GM21447 (cell line): ENCODE measurements around the gene PARVB.

Experiments used
- ATAC-seq: cut with Tn5 transposase; IDR thresholded peaks from one replicate; pipeline ENCODE4 v1.9.1; 2021; ENCODE audit not compliant: unreplicated experiment

Gene PARVB

GRCh38 chr22:44086271-44087088 lies 62.4 kb downstream of the PARVB start:
- ATAC-seq, result no peak

GRCh38 chr22:44087089-44087430 lies 63.0 kb downstream of the PARVB start:
- ATAC-seq, result no peak

GRCh38 chr22:44088976-44089570 lies 65.0 kb downstream of the PARVB start:
- ATAC-seq, result no peak

- no peak for ATAC-seq
Measured at GRCh38 chr22:44089717-44090570, 65.8 kb downstream of the PARVB start.

- no peak for ATAC-seq
Measured at GRCh38 chr22:44090571-44090905, 66.4 kb downstream of the PARVB start.

- ATAC-seq, result no peak
Measured at GRCh38 chr22:44091021-44091721, 67.1 kb downstream of the PARVB start.

GRCh38 chr22:44091751-44092150 lies 67.6 kb downstream of the PARVB start:
- ATAC-seq, result no peak

- ATAC-seq, result no peak
Measured at GRCh38 chr22:44092636-44093220, 68.6 kb downstream of the PARVB start.

GRCh38 chr22:44093791-44094190 lies 69.7 kb downstream of the PARVB start:
- ATAC-seq, result no peak

GRCh38 chr22:44094751-44095302 lies 70.7 kb downstream of the PARVB start:
- ATAC-seq, result no peak

GRCh38 chr22:44096736-44097135 lies 72.6 kb downstream of the PARVB start:
- no peak for ATAC-seq

- no peak for ATAC-seq
Measured at GRCh38 chr22:44097263-44098020, 73.3 kb downstream of the PARVB start.

- no peak for ATAC-seq
Measured at GRCh38 chr22:44098021-44098739, 74.1 kb downstream of the PARVB start.

- ATAC-seq, result no peak
Measured at GRCh38 chr22:44098966-44099530, 74.9 kb downstream of the PARVB start.

GRCh38 chr22:44099696-44100095 lies 75.6 kb downstream of the PARVB start:
- no peak for ATAC-seq

- no peak for ATAC-seq
Measured at GRCh38 chr22:44100411-44100810, 76.3 kb downstream of the PARVB start.

- ATAC-seq, result no peak
Measured at GRCh38 chr22:44102121-44102520, 78.0 kb downstream of the PARVB start.

GRCh38 chr22:44102856-44103255 lies 78.8 kb downstream of the PARVB start:
- ATAC-seq, result no peak
